Urothelium cell line (cell line): ENCODE data around the gene RPL3.

Source experiments
- DNase-seq: peaks from one replicate; pipeline ENCODE4 v3.0.0; 2011; ENCODE audit warnings: low spot score, mixed read lengths
- FAIRE-seq: peaks from 2 replicates; lab custom pipeline; 2011; peaks lifted over from hg19 to GRCh38; lab: Jason Lieb, UNC

Gene RPL3

DNA sequence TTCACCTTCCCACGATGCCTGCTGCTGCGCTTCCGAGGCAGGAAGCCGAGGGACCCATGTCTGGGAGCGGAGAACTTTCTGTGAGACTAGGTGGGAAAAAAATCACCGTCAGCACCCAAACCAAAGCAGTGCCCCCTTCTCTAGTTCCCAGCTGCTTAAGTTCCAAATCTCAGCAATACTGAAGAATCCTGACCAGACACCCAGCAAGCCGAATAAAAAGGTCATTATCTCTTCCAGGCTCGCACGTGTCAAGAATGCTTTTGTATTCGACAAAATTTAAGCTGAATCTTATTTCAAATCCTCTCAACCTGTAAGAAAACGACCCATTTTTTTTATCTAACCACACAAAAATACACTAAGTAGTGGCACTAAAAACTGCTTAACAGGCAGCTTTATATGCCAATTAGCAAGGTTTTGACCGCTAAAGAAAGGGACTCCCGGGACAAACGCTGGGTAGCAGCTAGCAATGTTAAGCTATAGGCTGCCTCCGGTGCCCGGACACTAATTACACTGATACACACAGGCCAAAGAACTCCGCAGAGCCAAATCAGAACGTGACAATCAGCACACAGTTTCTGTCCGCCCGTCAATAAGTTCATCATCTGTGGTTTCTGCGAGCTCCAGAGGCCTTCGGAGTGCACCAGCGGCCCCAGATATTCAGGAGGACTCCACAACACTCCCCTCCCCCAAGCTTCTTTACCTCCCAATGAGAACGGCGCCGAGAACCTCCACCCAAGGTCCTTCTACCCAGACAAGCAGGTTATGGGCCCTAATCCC, 728 bp downstream of the RPL3 start:
- DNase-seq = no peak
- no peak for FAIRE-seq

DNA sequence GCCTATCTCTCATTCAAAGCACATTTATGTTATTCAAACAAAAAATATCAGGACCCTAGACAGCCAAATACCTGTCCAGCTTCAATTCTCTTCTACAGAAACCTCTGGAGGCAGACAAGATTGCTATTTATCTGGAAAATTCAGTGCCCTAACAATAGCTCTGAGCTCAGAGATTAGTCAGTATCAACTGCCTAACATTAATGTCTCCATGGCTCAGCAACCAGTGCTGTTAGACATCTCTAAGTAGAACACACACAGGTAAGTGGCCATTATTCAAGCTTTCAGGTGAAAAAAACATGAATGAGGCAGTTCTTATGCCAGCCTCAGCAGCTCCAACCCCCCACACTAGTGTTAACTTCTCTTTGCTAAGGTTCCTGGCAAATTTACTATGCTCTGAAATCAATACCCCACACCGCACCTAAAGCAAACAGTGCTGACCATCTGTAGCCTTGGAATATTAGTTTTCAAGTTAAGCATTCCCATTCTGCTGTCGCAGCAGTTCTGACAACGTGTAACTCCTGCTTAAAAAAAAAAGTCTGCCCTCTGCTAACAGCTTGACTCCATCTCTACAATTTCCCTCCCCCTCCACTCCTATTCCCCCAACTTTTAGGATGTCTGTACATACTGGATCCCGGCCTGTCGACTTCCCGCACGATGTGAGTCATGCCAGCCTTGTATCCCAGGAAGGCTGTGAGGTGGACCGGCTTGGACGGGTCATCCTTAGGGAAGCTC, 1.5 kb downstream of the RPL3 start:
- DNase-seq (no peak), FAIRE-seq (no peak)

DNA sequence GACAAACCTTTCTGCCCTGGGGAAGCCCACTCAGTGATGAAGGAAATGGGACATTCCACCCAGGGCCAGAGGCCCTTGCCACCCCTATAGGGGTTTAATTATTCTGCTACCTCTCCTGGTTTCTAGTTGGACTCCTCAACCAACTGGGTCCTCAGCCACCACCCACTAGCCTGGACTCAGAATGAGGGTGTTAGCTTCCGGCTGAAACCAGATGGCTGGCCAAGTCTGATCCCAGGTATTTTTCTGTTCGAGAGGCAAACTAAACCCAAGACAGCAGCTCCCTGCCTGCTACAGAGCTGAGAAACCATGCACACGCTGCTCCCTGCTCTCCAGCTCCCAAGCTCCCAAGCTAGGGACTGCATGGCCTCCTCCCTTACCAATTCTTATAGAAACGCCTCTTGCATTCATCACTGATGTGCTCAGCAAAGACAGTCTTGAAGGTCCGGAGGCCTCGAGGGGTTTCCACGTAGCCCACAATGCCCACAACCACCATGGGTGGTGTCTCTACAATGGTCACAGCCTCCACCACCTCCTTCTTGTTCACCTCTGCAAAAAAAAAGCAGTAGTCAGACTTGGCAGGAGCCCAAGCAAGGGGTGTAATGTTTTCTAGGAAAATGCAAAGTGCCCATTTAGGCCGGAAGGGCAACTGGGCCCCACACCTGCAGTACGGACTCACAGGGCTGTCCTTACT, 2.2 kb downstream of the RPL3 start:
- DNase-seq (no peak), FAIRE-seq (no peak)

DNA sequence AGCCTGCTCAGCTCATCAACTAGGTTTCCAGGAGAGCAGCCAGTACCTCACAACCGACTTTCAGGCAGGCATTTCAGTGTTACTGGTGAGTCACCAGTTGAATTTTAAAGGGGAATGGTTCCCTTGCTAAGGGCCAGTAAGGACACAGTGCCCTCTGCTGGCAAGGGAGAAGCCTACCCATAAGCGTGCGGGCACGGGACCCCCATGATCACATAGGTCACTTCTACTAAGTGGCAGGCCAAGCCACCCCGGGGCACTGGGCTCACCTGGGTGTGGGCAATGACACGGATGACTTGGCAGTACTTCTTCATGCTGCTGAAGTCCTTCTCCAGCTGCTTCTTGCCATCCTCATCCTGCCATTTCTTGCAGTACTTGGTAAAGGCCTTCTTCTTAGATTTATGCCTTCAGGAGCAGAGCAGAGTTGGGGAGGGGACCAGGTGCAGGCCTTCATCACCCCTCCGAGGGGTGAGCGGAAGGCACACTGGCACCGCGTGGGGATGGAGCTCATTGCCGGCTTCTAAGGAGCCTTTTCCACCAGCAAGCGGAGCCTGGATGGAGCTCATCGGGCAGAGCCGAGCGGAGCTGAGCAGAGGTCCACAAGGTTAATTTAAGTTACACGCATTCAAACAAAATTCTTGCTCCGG, 2.9 kb downstream of the RPL3 start:
- DNase-seq = peak; percentile 82
- no peak for FAIRE-seq

DNA sequence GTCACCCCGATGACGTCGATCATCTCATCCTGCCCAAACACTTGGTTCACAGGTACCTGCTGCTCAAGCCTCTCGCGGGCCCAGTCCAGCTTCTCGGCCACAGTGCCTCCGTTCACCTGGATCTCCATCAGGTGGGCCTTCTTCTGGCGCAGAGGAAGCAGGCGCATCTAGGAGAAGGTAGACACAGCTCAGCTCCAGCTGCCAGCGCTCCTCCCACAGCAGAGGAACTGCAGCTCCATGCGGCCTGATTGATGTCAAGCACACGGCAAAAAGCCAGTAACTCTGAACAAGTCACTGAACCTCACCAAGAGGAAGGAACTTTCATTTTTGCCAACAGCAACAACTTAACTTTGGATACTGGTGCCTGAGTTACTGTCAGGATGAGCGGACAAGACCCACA, 4.0 kb downstream of the RPL3 start:
- FAIRE-seq = no peak
- no peak for DNase-seq

DNA sequence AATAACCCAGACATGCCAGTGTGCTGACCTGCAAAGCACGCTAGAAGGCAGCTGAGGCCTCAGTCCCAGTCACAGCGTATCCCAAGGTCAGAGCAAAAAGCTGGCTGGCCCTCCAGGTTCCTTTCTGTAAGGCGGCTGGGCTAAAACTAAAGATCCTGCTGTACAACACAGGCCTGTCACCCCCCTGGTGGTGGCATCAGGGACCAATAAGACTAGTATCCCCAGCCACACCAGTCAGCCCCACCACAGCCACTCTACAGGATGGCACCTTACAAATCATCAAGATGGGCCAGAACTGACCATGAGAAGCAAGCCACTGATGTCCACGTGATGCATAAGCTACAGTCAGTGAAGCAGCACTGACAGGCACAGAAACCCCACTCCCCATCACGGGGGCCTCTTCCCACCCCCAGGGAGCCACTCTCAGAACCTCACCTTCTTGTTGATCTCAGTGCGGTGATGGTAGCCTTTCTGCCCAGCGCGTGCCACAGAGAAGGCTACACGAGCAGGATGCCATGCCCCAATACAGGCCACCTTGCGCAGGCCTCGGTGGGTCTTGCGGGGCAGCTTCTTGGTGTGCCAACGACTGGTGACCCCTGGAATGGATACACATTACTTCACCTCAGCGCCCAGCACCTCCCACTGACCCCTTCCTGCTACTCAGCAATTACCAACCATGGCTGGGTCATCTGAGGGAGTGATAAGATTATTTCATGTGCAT, 5.0 kb downstream of the RPL3 start:
- peak; percentile 50 for FAIRE-seq
- DNase-seq = no peak

DNA sequence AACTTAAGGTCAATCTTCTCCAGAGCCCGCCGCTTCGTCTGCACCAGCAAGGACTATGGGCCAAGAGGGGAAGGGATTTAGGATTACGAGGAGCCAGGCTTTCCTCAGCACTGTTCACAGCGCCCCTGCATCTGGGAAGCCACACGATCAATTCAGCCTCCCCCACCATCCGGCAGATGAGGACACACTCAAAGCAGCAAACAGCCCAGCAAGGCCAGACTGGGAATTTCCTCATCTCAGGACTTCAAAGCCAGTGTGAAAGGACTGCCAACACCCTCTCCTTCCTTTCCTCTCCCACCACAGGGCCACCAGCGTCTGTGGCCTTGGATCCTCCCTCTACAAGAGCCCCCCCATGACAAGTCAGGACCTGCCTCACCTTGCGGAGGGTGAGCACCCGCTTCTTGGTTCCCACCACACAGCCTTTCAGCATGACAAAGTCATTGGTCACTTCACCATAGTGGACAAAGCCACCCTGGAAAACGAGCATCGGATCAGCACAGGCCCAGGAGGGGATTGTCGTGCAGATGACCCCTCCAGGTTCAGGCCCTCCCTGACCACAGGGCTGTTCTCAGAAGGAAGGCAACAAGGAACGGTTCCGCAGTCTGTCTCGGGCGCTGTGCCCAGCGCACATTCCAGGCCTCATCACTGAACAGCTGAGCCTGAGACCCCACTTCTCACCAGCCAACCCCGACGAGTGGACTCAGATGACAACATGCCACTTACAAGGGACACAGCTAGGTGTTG, 6.0 kb downstream of the RPL3 start:
- DNase-seq = no peak
- no peak for FAIRE-seq

DNA sequence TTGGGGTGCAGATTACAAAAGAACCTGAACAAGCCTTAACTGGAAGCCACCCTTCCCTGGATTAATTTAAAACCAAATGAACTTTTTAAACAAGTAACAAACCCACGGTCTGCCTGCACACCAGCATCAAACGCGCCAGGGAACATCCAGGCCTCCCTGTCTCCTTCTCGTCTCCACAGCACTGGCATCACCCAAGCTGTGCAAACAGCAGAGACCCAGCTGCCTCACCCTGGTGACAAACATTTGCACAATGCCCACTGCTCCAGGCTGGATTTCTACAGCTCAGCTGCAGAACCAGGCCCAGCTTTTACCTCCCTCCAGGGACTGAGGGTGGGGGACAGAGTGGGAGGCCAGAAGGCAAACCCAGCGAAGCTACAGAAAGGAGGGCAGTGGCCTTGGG, 7.0 kb downstream of the RPL3 start:
- FAIRE-seq = no peak
- DNase-seq = no peak

DNA sequence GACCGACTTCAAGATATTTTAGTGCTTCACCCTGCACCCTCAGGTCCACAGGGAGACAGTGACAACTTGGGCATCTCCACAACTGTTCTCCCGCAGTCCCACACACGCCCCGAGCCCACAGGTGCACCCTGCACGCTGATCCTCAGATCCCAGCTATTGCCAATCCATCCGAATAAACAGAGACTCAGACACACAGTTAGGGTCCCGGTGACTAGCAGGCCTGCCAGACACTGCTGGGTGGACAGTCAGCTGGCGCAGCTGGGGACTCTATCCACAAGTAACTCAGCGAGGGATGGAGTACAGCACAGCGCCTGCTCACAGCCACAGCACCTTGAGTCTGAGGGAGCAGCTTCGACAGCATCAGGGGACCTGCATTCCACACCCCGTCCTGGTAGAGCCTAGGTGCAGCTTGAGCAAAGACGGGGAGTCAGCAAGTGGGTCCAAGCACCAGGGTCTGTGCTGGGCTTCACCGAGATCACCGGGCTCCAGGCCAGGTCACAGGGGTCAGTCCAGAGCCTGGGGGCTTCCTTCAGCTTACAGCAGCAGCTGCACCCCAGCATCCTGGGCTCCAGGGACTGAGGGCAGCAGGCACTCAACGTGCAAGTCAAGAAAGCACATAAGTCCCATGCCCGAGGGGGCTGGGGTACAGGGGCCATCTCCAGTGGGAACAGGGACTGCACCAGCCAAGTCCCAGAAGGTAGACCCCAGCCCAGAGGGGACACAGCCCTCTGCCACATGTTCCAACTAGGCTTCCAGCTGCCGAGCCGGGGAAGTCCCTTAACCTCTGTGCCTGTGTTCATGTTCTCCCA, 7.6 kb downstream of the RPL3 start:
- no peak for DNase-seq
- FAIRE-seq = no peak

DNA sequence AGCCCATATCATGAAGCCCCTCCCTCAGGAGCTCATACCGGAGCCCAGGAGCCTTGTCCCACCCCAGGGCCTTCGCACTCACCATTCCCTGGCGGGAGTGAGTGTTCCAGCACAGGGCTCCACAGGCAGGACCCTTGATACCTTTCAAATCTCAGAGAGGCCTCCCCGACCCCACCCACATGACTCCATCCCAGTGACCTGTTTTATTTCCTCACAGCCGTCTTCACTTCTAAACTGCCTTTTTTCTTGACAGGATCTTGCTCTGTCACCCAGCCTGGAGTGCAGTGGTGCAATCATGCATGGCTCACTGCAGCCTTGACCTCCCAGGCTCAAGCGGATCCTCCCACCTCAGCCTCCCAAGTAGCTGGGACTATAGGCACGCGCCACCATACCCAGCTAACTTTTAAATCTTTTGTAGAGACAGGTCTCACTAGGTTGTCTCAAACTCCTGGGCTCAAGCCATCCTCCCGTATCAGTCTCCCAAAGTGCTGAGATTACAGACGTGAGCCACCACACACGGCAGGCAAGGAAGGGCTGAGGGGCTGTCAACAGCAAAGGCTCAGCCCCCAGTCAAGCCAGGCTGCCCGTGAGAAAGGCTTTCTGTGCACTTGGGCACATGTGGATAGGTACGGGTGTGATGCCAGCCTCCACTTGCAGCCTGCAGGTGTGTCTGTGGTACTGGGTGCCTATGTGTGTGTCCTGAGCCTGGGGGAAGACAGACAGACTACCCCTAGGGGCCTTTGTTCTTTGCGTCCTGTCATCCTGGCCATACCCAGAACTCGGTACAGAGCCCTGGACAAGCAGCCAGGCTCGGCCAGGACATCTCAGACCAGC, 9.3 kb downstream of the RPL3 start:
- DNase-seq (no peak), FAIRE-seq (no peak)

DNA sequence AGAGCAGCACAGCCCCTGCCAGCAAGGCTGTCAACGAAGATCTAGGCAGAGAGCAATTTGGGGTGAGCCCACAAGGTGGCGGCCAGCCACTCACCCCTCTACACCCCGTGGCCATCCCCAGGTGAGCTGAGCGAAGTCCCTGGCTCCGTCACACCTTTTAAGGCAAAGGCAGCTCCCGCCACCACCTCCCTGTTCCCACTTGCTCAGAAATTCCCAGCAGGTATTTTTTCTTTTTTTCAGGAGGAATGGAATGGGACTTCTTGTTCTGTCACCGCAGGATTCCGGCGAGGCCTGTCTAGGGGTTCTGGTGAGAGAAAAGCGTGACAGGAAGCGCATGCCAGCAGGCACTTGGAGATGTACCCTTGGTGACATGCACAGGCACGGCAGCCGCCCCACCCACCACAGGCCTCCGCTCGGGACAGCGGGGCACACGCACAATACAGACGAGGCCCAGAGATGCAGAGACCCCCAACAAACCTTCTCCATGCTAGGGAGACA, 10.0 kb downstream of the RPL3 start:
- peak; percentile 13 for FAIRE-seq
- no peak for DNase-seq

DNA sequence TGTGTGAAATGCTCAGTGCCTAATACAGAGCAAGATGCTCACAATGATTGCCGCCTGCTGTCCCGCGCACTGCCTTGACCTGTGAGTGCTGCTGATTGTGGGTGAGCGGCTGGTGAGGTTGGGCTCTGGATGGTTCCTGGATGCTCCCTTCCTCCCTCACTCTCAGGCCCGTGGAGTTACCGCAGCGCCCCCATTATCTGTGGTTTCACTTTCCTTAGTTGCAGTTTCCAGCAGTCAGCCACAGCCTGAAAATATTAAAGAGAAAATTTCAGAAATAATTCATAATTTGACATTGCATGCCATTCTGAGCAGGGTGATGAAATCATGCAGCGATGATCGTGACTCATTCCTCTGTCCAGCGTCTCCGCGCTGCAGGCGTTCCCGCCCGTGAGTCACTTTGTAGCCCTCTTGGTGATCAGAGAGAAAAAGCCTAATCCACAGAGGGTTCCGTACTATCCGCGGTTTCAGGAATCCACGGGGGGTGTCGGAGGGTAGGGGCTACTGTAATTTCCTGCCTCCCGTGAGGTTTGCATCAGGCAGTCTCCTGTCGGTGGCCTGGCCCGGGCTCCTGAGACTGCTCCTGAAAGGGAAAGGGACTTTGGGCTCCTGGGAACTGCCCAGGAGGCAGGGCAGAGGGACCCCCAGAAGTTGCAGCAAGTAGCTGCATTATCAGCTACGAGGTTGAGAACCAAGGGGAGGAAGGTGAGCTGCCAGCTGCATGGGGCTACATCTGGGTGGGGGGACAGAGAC, 10.6 kb downstream of the RPL3 start:
- peak; percentile 98 for FAIRE-seq

DNA sequence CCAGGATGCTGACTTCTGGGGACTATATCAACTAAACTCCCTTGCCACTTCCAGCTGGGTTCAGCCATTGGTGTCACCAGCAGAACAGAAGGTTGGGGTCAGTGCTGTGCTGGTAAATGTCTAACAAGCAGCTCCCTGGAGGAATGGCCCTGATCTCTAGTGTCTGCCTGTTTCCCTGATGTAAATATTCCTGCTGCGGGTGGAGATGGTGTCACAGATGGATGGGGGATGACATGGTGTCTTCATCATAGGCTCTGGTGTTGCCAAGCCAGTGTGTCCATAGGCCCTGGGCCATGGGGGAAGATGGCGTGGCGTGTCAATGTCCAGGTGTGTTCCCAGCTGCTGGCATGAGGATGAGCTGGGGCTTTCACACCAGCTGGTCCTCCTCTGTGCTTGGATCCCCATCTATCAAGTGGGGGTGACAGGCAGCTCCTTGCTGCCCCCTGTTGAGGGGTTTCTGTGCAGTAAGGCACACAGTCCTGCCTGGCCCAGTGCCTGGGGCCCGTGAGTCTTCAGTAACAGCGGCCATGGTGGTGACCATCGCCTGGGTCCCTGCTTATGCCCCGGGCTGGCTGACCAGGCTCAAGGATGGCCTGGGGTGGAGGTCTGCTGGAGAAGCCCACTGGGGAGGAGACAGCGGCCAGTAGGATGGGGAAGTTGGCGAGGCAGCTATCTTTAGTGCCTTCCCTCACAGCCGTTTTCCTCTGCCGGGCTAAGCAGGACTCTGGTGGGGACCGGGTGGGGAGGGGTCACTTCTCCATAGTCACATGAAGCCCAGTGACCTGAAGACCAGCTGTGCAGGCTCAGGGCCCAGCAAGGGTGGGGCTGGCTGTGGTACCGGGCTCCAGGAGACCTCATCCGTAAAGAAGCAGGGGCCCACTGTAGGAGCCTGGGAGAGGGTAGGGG, 12.7 kb downstream of the RPL3 start:
- no peak for DNase-seq
- peak; percentile 37 for FAIRE-seq

More for the DNA sequence above, 10.6 kb downstream of the RPL3 start:
- DNase-seq = peak; percentile 90

DNA sequence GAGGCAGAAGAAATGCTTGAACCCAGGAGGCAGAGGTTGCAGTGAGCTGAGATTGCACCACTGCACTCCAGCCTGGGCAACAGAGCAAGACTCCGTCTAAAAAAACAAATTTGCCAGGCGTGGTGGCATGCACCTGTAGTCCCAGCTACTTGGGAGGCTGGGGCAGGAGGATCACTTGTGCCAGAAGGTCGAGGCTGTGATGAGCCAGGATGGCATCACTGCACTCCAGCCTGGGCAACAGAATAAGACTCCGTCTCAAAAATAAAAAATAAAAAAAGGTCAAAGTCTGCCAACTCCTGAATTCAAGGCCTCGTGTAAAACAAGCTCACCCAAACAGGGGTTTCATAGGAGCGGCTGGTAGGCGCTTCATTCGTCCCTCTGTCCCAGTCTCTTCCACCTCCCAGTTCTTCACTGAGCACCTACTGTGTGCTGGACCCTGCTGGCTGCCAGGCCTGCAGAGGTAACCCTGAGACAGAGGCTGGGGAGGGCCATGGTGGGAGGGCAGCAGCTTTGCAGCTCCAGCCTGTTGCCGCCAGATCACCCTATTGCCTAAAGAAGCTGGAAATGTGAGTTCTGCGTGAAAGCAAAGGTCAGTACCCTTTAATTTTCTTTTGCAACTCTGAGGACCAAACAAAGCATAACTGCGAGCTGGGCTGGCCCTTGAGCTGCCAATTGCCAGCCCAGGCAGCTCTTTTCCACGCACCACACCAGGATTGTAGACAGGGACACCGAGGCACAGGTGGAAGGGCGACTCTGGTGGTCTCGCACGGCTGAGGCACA, 15.3 kb downstream of the RPL3 start:
- DNase-seq (no peak), FAIRE-seq (no peak)

DNA sequence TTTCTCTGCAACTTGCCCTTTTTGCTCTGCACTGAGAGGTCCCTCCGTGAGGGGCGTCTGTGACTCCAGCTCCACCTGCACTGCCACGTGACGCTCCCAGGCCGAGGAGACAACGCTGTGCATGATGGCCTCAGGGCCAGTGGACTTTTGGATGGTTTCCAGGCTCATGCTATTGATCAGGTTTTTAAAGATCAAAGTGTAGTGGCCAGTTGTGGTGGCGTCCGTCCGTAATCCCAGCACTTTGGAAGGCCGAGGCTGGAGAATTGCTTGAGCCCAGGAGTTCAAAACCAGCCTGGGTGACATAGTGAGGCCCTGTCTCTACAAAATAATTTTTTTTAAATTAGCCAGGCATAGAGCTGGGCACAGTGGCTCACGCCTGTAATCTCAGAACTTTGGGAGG, 16.1 kb downstream of the RPL3 start:
- DNase-seq = no peak
- no peak for FAIRE-seq
